Measurements from ENCODE around the gene PRDX1. TPM values are rescaled to one million over a fixed set of nuclear protein-coding genes. Genes with fewer than 3 reads are reported as not detected.

PRDX1 gene
- total RNA-seq, 1 donor, result 249 TPM

GRCh38 chr1:45557422-45557944 is 35.8 kb upstream of the PRDX1 start:
- Histone ChIP-seq H3K36me3 (ENCODE audit: insufficient read depth, low read length) (peaks cover 25% of the 10 kb centered on the region), H3K4me2 (ENCODE audit: insufficient read depth, low read length) (no peak overlapping the region), H3K27ac (ENCODE audit: low read depth, low read length) (no peak overlapping the region), H3K79me2 (ENCODE audit: insufficient read depth, low read length) (peaks cover 47% of the 10 kb centered on the region), H3K4me3 (ENCODE audit: insufficient read depth, low read length) (no peak overlapping the region), H3K4me1 (ENCODE audit: insufficient read depth, low read length) (peaks cover under 1% of the 10 kb centered on the region), H3K27me3 (ENCODE audit: insufficient read depth, low read length) (no peaks in the 10 kb centered on the region), H3K9me3 (ENCODE audit: low read depth, low read length) (no peaks in the 10 kb centered on the region), H2AFZ (ENCODE audit: low read length) (no peak overlapping the region), H4K20me1 (ENCODE audit: insufficient read depth, low read length) (peaks cover 2% of the 10 kb centered on the region)
- no peak for DNase-seq (ENCODE audit: insufficient read length, low spot score, missing footprints)
- TF ChIP-seq CTCF (IDR thresholded peaks at IDR 0.05; ENCODE audit: extremely low read depth, low read depth, low read length), result no peak

DNA sequence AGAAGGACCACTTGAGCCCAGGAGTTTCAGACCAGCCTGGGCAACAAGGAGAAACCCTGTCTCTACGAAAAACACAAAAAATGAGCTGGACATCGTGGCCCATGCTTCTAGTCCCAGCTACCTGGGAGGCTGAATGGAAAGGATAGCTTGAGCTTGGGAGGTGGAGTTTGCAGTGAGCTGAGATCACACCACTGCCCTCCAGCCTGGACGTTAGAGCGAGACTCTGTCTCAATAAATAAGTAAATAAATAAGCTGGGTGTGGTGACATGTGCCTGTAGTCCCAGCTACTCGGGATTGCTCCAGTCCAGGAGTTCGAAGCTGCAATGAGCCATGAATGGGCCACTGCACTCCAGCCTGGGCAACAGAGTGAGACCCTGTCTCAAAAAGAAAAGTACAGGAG is 32.5 kb upstream of the PRDX1 start:
- peaks cover 2% of the 10 kb centered on the region for H4K20me1 ChIP-seq (ENCODE audit: insufficient read depth, low read length)
- no peak for DNase-seq (ENCODE audit: insufficient read length, low spot score, missing footprints)
- peaks cover 58% of the 10 kb centered on the region for H3K79me2 ChIP-seq (ENCODE audit: insufficient read depth, low read length)
- peaks cover 21% of the 10 kb centered on the region for H3K36me3 ChIP-seq (ENCODE audit: insufficient read depth, low read length)
- H3K27ac ChIP-seq (ENCODE audit: low read depth, low read length), result no peak overlapping the region
- H3K27me3 ChIP-seq (ENCODE audit: insufficient read depth, low read length), result no peaks in the 10 kb centered on the region
- no peaks in the 10 kb centered on the region for H3K9me3 ChIP-seq (ENCODE audit: low read depth, low read length)
- TF ChIP-seq CTCF (IDR thresholded peaks at IDR 0.05; ENCODE audit: extremely low read depth, low read depth, low read length), result no peak
- H3K4me2 ChIP-seq (ENCODE audit: insufficient read depth, low read length), result no peak overlapping the region
- H3K4me3 ChIP-seq (ENCODE audit: insufficient read depth, low read length), result no peak overlapping the region
- no peak overlapping the region for H2AFZ ChIP-seq (ENCODE audit: low read length)
- H3K4me1 ChIP-seq (ENCODE audit: insufficient read depth, low read length), result peaks cover 16% of the 10 kb centered on the region

GRCh38 chr1:45552331-45552730 is 30.6 kb upstream of the PRDX1 start:
- peak overlapping the region; percentile 93 for H3K4me2 ChIP-seq (ENCODE audit: insufficient read depth, low read length)
- H3K36me3 ChIP-seq (ENCODE audit: insufficient read depth, low read length), result peaks cover 16% of the 10 kb centered on the region
- no peak overlapping the region for H3K27ac ChIP-seq (ENCODE audit: low read depth, low read length)
- H3K27me3 ChIP-seq (ENCODE audit: insufficient read depth, low read length), result no peaks in the 10 kb centered on the region
- TF ChIP-seq CTCF (IDR thresholded peaks at IDR 0.05; ENCODE audit: extremely low read depth, low read depth, low read length), result no peak
- peaks cover 49% of the 10 kb centered on the region for H3K79me2 ChIP-seq (ENCODE audit: insufficient read depth, low read length)
- no peak overlapping the region for H2AFZ ChIP-seq (ENCODE audit: low read length)
- no peaks in the 10 kb centered on the region for H3K9me3 ChIP-seq (ENCODE audit: low read depth, low read length)
- peaks cover 16% of the 10 kb centered on the region for H3K4me1 ChIP-seq (ENCODE audit: insufficient read depth, low read length)
- H4K20me1 ChIP-seq (ENCODE audit: insufficient read depth, low read length), result no peaks in the 10 kb centered on the region
- H3K4me3 ChIP-seq (ENCODE audit: insufficient read depth, low read length), result no peak overlapping the region
- no peak for DNase-seq (ENCODE audit: insufficient read length, low spot score, missing footprints)

- H3K4me3 ChIP-seq (ENCODE audit: insufficient read depth, low read length), result peak overlapping the region; percentile 96
- H3K36me3 ChIP-seq (ENCODE audit: insufficient read depth, low read length), result peaks cover 16% of the 10 kb centered on the region
- H4K20me1 ChIP-seq (ENCODE audit: insufficient read depth, low read length), result no peaks in the 10 kb centered on the region
- DNase-seq (ENCODE audit: insufficient read length, low spot score, missing footprints), result no peak
- H3K4me1 ChIP-seq (ENCODE audit: insufficient read depth, low read length), result peaks cover 16% of the 10 kb centered on the region
- TF ChIP-seq CTCF (IDR thresholded peaks at IDR 0.05; ENCODE audit: extremely low read depth, low read depth, low read length), result no peak
- H3K27me3 ChIP-seq (ENCODE audit: insufficient read depth, low read length), result no peaks in the 10 kb centered on the region
- H3K9me3 ChIP-seq (ENCODE audit: low read depth, low read length), result no peaks in the 10 kb centered on the region
- H2AFZ ChIP-seq (ENCODE audit: low read length), result peak overlapping the region; percentile 99
- peak overlapping the region; percentile 96 for H3K27ac ChIP-seq (ENCODE audit: low read depth, low read length)
- H3K79me2 ChIP-seq (ENCODE audit: insufficient read depth, low read length), result peaks cover 46% of the 10 kb centered on the region
- H3K4me2 ChIP-seq (ENCODE audit: insufficient read depth, low read length), result peak overlapping the region; percentile 93
Measured at GRCh38 chr1:45551684-45552083, 30.0 kb upstream of the PRDX1 start.
